Spinal cord (tissue), 10 donors: Measurements from ENCODE around the gene STXBP1. TPM values are rescaled to one million over a fixed set of nuclear protein-coding genes. Genes with fewer than 3 reads are reported as not detected.
A peak's percentile ranks its signal among the peaks of the same experiment; 100 is the strongest.

Source experiments
- DNase-seq, 6 donors: peaks; one replicate each; pipeline versions ENCODE4 v3.0.0 to v3.0.0-alpha.2; 2013 to 2015; ENCODE audit warnings: low spot score in 6 of 6, low read depth in 4 of 6
- H3K27ac ChIP-seq: one replicate; pipeline ENCODE4 v1.5.1; 2013; ENCODE audit warnings: low read depth, low read length, control low read depth
- H3K27me3 ChIP-seq: one replicate; pipeline ENCODE4 v1.6.1; 2013; ENCODE audit warnings: low read length; ENCODE audit not compliant: control insufficient read depth, insufficient read depth
- H3K36me3 ChIP-seq: one replicate; pipeline ENCODE4 v1.6.1; 2013; ENCODE audit warnings: low read length; ENCODE audit not compliant: control insufficient read depth, insufficient read depth
- H3K4me1 ChIP-seq: one replicate; pipeline ENCODE4 v1.6.1; 2013; ENCODE audit warnings: low read length; ENCODE audit not compliant: control insufficient read depth, insufficient read depth
- H3K4me3 ChIP-seq: one replicate; pipeline ENCODE4 v1.5.1; 2013; ENCODE audit warnings: low read depth, low read length, control low read depth
- H3K9me3 ChIP-seq: one replicate; pipeline ENCODE4 v1.6.1; 2013; ENCODE audit warnings: low read length; ENCODE audit not compliant: control insufficient read depth, insufficient read depth
- WGBS: methylation state at CpG from one replicate; pipeline ENCODE4 v1.1.5; 2013; ENCODE audit warnings: missing lambda C conversion rate; ENCODE audit not compliant: insufficient coverage; 5-methylcytosine and 5-hydroxymethylcytosine counted together
- polyA plus RNA-seq, 2 donors: library from polyadenylated mRNA; unstranded; fragments of 120-200 nt; gene quantifications; one replicate each; pipeline ENCODE4 v1.2.1, GENCODE V29; 2013; ENCODE audit not compliant: insufficient read length in 2 of 2
- total RNA-seq, 2 donors: library from RNA; depleted of rRNA in 1 of 2; stranded (reverse); fragments of 120-200 nt in 1 of 2; fragments of >200 nt in 1 of 2; gene quantifications; one replicate each; pipeline versions ENCODE4 v1.2.3 to v1.2.4, GENCODE V29; 2013 to 2014
- donor health status: healthy.

The STXBP1 gene
- total and polyA plus RNA-seq, 4 donors = 45.0 to 301 (median 190) TPM

GRCh38 chr9:127724012-127724411 lies 111.9 kb downstream of the STXBP1 start:
- H3K4me3 ChIP-seq = no peak overlapping the region

DNA sequence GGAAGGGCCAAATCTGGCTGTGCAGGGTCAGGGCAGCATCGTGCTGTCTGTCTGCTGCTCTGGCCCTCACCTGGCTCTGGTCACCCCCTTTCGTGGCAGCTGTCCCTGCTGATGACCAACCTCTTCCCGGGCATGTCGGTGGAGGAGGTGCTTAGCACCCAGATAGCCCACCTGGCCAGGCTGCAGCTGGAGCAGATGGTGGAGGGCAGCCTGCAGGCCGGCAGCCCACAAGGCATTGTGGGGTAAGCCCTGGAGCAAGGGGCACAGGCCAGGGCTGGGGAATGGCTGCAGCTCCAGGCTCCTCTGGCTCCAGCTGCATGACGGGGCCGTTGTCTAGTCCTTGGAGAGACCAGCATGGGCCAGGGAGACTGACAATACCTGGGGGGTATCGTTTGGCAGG lies 114.8 kb downstream of the STXBP1 start:
- Histone ChIP-seq H3K27me3 (no peaks in the 10 kb centered on the region), H3K4me1 (peaks cover 14% of the 10 kb centered on the region), H3K36me3 (peaks cover 27% of the 10 kb centered on the region), H3K27ac (no peak overlapping the region), H3K4me3 (no peak overlapping the region), H3K9me3 (no peaks in the 10 kb centered on the region)
- 81% methylated on average over 8 of the region's 8 CpGs for WGBS
- no peak for DNase-seq

More at GRCh38 chr9:127724012-127724411, 111.9 kb downstream of the STXBP1 start:
- H3K4me1 ChIP-seq = peaks cover 14% of the 10 kb centered on the region
- no peaks in the 10 kb centered on the region for H3K27me3 ChIP-seq
- peaks cover 2% of the 10 kb centered on the region for H3K36me3 ChIP-seq
- no peak overlapping the region for H3K27ac ChIP-seq
- 38% methylated on average over 23 of the region's 23 CpGs for WGBS
- DNase-seq = no peak
- no peaks in the 10 kb centered on the region for H3K9me3 ChIP-seq

GRCh38 chr9:127728808-127729207 lies 116.7 kb downstream of the STXBP1 start:
- Histone ChIP-seq H3K36me3 (peaks cover 42% of the 10 kb centered on the region), H3K27ac (no peak overlapping the region), H3K9me3 (no peaks in the 10 kb centered on the region), H3K4me3 (no peak overlapping the region), H3K27me3 (no peaks in the 10 kb centered on the region), H3K4me1 (peaks cover 21% of the 10 kb centered on the region)
- no peak for DNase-seq
- 86% methylated on average over 7 of the region's 8 CpGs for WGBS

- no peaks in the 10 kb centered on the region for H3K27me3 ChIP-seq
- DNase-seq = no peak
- no peak overlapping the region for H3K4me3 ChIP-seq
- H3K27ac ChIP-seq = no peak overlapping the region
- H3K9me3 ChIP-seq = no peaks in the 10 kb centered on the region
- H3K4me1 ChIP-seq = peaks cover 21% of the 10 kb centered on the region
- 90% methylated on average over 15 of the region's 18 CpGs for WGBS
- H3K36me3 ChIP-seq = peaks cover 45% of the 10 kb centered on the region
These were observed 117.6 kb downstream of the STXBP1 start for GRCh38 chr9:127729522-127730256.

- Histone ChIP-seq H3K36me3 (peaks cover 45% of the 10 kb centered on the region), H3K4me1 (peaks cover 18% of the 10 kb centered on the region), H3K4me3 (no peak overlapping the region), H3K9me3 (no peaks in the 10 kb centered on the region), H3K27ac (no peak overlapping the region), H3K27me3 (no peaks in the 10 kb centered on the region)
- 75% methylated on average over 9 of the region's 9 CpGs for WGBS
- DNase-seq = no peak
These were observed 118.2 kb downstream of the STXBP1 start for GRCh38 chr9:127730262-127730661.

DNA sequence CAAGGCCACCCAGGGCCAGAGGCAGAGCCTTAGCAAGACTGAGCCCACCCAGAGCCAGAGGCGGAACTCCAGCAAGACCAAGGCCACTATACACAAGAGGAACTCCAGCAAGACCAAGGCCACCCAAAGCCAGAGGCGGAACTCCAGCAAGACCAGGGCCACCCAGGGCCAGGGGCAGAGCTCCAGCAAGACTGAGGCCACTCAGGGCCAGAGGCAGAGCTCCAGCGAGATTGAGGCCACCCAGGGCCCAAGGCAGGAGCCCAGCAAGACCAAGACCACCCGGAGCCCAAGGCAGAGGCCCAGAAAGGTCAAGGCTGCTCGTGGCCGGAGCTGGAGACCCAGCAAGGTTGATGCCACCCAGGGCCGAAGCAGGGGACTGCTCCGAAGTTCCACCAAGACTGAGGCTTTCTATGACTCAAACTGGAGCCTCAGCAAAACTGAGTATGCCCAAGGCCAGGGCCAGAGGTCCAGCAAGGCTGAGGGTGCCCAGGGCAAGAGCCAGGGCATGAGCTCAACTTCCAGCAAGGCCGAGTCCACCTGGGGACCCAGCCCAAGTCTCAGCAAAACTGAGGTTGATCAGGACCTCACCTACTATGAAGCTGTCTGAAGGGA lies 118.8 kb downstream of the STXBP1 start:
- Histone ChIP-seq H3K36me3 (peaks cover 45% of the 10 kb centered on the region), H3K27ac (no peak overlapping the region), H3K27me3 (no peaks in the 10 kb centered on the region), H3K4me1 (peaks cover 19% of the 10 kb centered on the region), H3K4me3 (no peak overlapping the region), H3K9me3 (no peaks in the 10 kb centered on the region)
- 96% methylated on average over 9 of the region's 9 CpGs for WGBS
- no peak for DNase-seq

DNA sequence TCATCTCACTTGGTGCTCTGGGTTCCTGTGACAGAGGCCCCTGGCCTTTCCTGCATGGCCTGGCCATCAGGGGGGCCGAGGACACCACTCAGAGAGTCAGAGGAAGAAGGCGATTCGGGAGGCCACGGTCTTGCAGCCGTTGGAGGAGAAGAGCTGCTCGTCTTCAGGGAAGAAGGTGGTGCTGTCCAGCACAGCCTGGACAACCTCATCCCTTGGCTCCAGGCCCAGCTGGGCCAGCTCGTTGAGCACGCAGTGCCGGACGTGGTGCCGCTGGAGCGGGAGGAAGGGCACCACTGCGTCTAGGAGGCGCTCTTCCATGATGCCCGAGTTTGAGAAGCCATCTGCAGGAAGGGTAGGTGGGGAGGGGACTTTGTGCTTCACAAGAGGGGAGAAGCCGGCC lies 119.9 kb downstream of the STXBP1 start:
- no peak overlapping the region for H3K27ac ChIP-seq
- WGBS = 88% methylated on average over 13 of the region's 16 CpGs
- no peak for DNase-seq

DNA sequence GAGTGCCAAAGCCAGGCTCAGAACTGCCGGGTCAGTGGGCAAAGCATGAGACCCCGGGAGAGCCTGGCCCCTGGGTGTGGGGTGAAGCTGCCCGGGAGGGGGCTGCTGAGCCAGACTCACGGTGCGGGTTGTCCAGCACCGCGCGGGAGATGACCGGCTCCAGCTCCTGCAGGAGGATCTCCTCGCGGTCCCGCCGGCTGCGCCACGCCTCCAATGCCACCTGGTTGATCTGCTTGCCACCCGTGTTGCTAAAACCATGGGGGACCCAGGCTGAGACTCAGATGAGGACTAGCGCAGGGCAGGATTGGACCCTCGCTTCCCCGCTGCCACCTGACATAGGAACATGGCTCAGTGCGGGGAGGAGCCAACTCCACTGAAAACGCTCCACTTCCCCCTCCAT lies 120.4 kb downstream of the STXBP1 start:
- Histone ChIP-seq H3K27ac (no peak overlapping the region), H3K9me3 (no peaks in the 10 kb centered on the region), H3K4me1 (peaks cover 24% of the 10 kb centered on the region), H3K36me3 (peaks cover 42% of the 10 kb centered on the region), H3K4me3 (no peak overlapping the region), H3K27me3 (no peaks in the 10 kb centered on the region)
- no peak for DNase-seq
- WGBS = 91% methylated on average over 21 of the region's 21 CpGs

More for the DNA sequence above, 119.9 kb downstream of the STXBP1 start:
- peaks cover 45% of the 10 kb centered on the region for H3K36me3 ChIP-seq
- H3K4me1 ChIP-seq = peaks cover 24% of the 10 kb centered on the region
- H3K27me3 ChIP-seq = no peaks in the 10 kb centered on the region
- no peaks in the 10 kb centered on the region for H3K9me3 ChIP-seq
- no peak overlapping the region for H3K4me3 ChIP-seq

DNA sequence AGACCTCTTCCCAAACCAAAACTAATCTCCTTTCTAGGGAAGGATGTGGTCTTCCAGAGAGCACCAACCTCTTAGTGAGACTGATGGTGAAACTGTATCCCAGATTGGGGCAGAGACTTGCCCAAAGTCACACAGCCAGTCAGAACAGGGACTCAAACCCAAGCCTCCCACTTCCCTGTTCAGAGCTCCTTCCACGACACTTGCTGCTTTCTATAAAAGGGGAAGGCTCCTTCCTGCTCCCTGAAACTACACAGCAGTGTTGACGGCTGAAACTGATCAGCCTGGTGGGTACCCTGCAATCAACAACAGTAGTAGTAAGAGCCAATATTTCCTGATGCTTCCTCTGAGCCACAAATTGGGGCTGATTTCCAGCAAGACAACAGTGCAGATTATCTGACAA lies 121.5 kb downstream of the STXBP1 start:
- Histone ChIP-seq H3K9me3 (no peaks in the 10 kb centered on the region), H3K27me3 (no peaks in the 10 kb centered on the region), H3K36me3 (peaks cover 47% of the 10 kb centered on the region), H3K4me3 (no peak overlapping the region), H3K27ac (no peak overlapping the region), H3K4me1 (peaks cover 24% of the 10 kb centered on the region)
- no peak for DNase-seq
- 58% methylated on average over 2 of the region's 2 CpGs for WGBS

DNA sequence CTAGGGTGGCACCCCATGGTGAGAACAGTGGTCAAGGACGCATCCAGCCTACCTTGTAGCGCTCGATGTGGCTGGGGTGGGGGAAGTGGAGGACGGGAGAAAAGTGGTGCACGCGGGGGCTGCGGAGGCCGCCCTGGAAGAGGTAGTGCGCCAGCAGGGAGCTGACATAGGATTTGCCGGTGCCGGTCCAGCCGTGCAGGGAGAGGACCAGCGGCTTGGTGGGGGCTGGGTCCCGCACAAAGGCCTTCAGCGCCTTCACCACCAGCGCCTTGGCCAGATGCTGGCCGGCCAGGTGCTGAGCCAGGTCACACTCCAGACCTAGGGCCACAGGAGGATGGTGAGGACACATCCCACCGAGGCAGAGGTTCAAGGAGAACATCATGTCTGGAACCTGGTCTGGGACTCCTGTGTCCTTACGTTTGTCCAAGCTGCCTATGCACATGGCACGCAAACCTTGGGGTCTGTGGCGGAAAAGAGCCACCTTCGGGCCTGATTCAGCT lies 122.2 kb downstream of the STXBP1 start:
- peak overlapping the region; percentile 92 for H3K27ac ChIP-seq
- H3K4me3 ChIP-seq = peak overlapping the region; percentile 74
- H3K4me1 ChIP-seq = peaks cover 24% of the 10 kb centered on the region
- H3K36me3 ChIP-seq = peaks cover 54% of the 10 kb centered on the region
- H3K9me3 ChIP-seq = no peaks in the 10 kb centered on the region
- no peaks in the 10 kb centered on the region for H3K27me3 ChIP-seq
- 32% methylated on average over 22 of the region's 22 CpGs for WGBS
- no peak for DNase-seq
